CD4-positive, alpha-beta T cell treated with Interleukin-6 at 100 ng/mL for 8 hours (primary cell): Measurements from ENCODE around the gene PDE8B.

Source experiments
- DNase-seq: peaks from one replicate; pipeline ENCODE4 v3.0.0-alpha.2; 2020; ENCODE audit warnings: mixed read lengths, low spot score

PDE8B gene

GRCh38 chr5:77186652-77187370 is 23.7 kb upstream of the PDE8B start:
- no peak for DNase-seq

DNA sequence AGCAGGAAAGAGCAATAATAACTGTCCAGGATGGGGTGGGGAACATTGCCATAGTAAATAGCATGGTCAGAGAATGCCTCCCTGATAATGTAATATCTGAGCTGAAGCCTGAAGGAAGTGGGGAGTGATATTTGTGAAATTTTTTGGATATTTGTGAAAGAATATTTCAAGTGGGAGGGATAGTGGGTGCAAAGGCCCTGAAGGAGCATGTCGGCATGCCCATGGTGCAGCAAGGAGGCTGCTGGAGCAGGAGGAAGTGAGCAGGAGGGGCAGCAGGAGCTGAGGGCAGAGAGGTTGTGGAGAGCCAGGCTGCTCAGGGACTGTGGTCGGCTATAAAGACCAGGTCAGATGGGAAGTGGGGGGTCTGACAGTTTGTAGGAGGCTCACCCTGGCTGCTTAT is 21.1 kb upstream of the PDE8B start:
- DNase-seq = no peak

DNA sequence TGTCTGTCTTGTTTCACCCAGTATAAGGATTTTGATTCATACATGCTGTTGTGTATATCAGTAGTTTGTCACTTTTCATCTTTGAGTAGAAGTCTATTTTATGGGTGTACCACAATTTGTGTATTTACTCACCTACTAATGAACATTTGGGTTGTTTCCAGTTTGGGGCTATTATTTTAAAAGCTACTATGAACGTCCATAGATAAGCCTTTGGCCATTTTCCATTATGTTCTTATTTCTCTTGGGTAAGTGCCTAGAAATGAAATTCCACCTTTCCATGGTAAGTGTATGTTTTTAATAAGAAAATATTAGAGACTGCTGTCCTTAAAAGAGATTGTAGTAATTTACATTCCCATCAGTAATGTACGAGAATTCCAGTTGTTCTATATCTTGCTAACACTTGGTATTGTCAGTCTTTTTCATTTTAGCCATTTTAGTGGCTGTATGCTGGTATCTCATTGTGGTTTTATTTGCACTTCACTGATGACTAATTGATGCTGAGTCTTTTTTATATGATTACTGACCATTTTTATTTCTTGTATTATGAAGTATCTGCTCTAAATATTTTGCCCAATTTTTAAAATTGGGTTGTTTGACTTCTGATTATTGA is 17.9 kb upstream of the PDE8B start:
- DNase-seq = no peak

DNA sequence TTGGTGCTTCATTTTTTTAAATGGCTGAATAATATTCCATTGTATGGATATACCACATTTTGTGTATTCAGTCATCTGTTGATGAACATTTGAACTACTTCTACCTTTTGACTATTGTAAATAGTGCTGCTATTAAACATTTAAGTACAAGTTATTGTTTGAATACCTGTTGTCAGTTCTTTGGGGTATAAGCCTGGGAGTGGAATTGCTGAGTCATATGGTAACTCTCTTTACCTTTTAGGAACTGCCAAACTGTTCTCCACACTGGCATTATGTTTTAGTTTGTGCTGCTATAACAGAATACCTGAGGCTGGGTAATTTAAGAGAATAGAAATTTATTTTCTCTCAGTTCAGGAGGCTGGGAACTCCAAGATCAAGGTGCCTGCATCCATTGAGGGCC is 15.7 kb upstream of the PDE8B start:
- no peak for DNase-seq

- no peak for DNase-seq
Measured at GRCh38 chr5:77197840-77198554, 12.5 kb upstream of the PDE8B start.

GRCh38 chr5:77200663-77201062 is 9.8 kb upstream of the PDE8B start:
- no peak for DNase-seq

- no peak for DNase-seq
Measured at GRCh38 chr5:77202145-77202544, 8.3 kb upstream of the PDE8B start.

DNA sequence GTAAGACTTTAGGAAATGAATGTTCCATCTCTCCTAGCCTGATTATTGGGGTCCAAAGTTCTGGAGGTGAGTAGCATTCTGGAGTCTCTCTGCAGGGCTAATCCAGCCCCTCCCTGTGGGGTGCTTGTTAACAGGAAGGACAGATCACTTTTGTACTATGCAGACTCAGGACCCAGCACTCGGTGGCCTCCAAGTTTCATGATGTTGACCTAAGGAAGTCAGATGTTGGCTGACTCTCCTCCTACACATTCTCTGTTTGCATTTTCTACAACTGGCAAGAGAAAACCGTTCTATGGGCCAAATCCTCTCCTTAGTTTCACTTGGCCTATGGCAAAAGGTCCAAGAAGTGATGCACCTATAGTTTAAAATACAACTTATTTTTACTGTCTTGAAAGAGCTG is 5.5 kb upstream of the PDE8B start:
- DNase-seq = no peak

DNA sequence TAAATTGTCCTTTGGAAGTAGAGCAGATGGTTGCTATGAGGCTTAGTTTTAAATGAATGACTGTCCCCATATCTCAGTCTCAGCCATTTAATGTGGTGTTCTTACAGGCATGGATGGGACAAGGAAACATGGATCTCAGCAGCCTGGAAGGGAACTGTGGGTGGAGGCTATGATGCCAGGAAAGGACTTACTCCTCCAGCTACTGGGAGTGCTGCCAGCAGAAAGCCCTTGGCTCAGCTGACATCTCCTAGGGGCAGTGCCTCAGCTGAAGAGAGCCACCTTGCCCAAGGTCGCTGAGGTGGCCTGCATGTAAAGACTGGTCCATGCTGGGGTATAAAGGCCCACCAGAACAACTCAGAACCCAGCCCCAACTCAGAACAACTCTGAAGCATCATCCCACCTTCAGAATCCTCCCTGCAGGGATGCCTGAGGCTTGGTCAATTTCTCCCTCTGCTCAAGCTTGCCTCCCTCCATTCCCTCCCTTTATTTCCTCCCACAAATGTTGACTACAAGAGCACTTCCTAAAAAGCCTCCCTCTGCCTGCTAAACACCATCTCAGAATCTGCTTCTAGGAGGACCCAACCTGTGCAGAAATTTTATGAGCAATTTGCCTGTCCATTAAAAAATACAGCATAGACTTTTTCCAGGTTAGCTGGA is 1.8 kb upstream of the PDE8B start:
- no peak for DNase-seq

GRCh38 chr5:77209495-77210090 is 887 bp upstream of the PDE8B start:
- no peak for DNase-seq

DNA sequence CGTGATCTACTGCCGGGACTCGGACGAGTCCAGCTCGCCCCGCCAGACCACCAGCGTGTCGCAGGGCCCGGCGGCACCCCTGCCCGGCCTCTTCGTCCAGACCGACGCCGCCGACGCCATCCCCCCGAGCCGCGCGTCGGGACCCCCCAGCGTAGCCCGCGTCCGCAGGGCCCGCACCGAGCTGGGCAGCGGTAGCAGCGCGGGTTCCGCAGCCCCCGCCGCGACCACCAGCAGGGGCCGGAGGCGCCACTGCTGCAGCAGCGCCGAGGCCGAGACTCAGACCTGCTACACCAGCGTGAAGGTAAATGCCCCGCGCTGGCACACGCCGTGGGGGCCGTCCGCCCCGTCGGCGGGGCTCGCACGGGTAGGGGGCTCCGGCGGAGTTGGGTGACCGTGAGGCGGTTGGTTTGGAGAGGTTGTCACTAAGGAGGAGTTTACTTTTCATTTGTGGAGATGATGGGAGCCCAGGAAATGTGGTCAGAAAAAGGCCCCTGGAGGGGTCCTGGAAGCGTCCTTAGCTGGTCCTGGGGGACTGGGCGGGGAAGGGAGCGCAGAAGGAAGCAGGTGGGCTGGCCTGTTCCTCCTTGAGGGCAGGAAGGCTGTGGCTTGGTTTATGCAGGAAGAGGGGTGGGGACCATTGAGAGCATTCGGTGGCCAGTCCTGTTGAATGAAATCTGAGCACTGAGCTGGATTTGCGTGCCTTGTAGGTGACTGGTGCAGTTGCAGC is 647 bp downstream of the PDE8B start:
- DNase-seq = no peak

DNA sequence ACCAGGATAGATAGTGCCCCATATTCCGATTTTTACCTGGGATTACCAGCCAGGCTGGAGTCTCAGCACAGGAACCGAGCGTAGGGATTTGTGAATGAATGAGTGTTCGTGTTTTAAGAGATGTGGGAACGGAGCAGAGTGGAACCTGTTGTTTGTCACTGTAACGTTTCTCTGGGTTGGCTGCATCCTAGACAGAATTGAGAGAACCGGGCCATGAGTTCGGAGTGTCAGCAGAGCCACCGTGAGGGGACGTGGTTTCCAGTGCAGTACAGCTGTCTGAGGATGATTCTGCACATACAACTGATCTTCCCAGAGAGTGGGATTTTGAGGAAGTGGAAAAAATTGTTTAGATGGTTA is 1.2 kb downstream of the PDE8B start:
- no peak for DNase-seq

DNA sequence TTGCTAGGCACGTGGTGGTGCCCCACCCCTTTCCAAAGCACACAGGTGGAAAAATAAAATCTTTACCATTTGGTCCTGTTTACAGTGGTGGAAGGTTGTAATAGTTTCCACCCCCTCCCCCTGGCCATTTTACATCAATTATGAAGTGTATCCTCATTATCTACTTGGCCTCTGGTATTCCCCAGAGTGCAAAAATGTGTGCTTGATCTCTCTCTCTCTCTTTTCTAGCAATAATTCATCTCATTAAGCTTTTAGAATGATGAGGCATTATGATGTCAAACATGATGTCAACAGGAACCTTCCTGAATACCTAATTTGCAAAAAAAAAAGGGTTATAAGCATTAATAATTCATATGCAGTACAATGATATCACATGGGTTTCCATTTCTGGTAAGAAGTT is 3.1 kb downstream of the PDE8B start:
- DNase-seq = no peak

- DNase-seq = no peak
Measured at GRCh38 chr5:77214151-77214550, 3.7 kb downstream of the PDE8B start.

DNA sequence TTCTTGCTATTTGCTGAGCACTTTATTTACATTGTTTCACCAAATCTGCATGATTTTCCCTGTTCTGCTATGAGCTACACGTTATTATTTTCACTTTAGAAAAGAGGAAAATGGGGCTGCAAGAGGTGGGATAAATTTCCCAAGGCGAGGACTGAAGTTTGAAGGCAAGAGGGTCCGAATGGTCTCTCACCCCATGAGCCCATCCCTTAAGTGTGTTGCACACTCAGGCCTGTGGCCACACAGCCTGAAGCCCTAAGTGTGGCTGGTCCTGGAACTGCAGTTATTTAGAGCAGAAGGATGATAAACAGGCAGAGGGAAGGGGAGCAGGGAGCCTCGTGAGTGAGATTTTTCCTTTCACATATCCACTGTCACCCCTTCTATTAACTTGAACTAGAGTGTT is 7.8 kb downstream of the PDE8B start:
- no peak for DNase-seq

- DNase-seq = no peak
Measured at GRCh38 chr5:77221115-77221514, 10.6 kb downstream of the PDE8B start.

DNA sequence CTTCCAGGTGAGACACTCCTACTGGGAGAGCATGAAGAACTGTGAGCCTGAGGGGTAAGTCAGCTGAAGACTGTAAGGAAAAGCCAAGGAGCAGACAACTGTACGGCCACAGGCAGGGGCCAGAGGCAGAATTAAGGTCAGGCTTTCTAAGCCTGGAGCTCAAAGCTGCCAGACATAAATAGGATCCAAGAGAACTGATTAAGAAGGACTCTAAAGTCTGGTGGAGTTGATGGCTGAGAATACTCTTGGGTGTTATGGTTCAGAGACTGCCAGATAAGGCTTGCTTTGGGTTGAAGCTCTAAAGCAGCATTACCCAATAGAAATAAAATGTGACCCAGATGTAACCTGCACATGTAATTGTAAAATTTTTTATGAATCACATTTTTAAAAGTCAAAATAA is 12.2 kb downstream of the PDE8B start:
- DNase-seq = no peak

GRCh38 chr5:77223653-77224052 is 13.2 kb downstream of the PDE8B start:
- no peak for DNase-seq

- no peak for DNase-seq
Measured at GRCh38 chr5:77224672-77225355, 14.3 kb downstream of the PDE8B start.

DNA sequence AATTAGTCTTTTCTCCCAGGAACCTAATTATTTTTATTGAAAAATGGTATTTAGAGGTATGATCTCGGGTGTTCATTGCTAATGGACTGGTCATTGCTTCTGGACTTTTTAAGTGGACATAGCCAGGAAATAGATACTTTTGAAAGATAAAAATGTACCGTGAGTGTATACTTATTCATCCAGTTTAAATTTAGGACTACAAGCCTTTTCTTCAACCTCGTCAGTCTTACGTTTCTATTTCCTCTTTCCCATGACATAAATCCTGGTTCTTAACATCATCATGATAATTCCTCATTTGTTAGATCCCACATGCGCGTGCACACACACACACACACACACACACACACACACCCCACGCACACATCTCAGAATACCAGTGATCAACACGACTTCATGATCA is 15.1 kb downstream of the PDE8B start:
- DNase-seq = no peak

DNA sequence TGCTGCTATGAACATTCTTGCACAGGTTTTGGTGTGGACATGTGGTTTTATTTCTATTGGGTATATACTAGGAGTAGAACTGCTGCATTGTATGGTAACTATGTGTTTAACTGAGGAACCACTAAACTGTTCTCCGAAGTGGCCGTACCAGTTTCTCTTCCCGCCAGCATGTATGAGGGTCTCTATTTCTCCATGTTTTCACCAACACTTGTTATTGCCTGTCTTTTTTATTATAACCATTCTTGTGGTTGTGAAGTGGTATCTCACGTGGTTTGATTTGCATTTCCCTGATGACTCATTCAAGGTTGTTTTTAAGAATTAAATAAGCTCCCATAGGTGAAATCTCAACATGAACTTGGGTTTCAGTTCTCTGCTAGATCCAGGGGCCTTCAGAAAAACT is 19.4 kb downstream of the PDE8B start:
- DNase-seq = no peak
